ENCODE measurements around the gene PDZRN3. TPM values are rescaled to one million over a fixed set of nuclear protein-coding genes. Genes with fewer than 3 reads are reported as not detected.

PDZRN3 gene
- total RNA-seq, 1 donor from 2014 or later = 19.8 TPM

DNA sequence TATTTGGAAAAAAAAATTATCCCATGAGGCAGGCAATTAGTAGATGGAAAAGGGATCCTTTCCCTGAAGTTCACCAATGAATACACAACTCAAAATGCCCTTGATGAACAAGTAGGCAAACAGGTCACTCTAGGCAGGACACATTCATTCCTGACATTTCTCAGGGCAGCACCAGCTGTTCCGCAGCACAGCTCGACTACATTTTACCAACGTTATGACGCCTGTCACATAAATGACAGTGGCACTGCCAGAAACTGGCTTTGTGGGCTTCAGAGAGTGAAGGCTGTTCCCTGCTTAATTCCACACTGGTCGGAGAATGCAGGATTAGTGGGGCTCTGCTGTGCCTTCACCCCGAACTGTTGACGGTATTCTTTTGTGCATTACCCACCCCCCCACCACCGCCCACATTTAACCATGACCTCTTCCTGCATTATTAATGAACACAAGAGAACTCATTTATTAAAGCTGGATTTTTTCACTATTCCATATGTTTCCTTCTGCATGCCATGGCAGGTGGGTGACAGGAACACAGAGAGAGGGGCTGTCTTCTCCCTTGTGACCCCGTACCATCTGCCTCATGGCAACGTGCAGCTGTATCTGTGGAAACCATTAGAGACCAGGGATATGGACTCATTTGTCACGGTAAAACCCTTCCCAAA, 197.6 kb downstream of the PDZRN3 start:
- no peak overlapping the region for H3K4me3 Mint-ChIP-seq (ENCODE audit: unreplicated experiment)
- H3K27ac Mint-ChIP-seq (ENCODE audit: unreplicated experiment) = no peak overlapping the region
- TF ChIP-seq EZH2 (IDR thresholded peaks at IDR 0.05; ENCODE audit: insufficient read depth, low read length) = no peak
- TF ChIP-seq, protein P1, sequence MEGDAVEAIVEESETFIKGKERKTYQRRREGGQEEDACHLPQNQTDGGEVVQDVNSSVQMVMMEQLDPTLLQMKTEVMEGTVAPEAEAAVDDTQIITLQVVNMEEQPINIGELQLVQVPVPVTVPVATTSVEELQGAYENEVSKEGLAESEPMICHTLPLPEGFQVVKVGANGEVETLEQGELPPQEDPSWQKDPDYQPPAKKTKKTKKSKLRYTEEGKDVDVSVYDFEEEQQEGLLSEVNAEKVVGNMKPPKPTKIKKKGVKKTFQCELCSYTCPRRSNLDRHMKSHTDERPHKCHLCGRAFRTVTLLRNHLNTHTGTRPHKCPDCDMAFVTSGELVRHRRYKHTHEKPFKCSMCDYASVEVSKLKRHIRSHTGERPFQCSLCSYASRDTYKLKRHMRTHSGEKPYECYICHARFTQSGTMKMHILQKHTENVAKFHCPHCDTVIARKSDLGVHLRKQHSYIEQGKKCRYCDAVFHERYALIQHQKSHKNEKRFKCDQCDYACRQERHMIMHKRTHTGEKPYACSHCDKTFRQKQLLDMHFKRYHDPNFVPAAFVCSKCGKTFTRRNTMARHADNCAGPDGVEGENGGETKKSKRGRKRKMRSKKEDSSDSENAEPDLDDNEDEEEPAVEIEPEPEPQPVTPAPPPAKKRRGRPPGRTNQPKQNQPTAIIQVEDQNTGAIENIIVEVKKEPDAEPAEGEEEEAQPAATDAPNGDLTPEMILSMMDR (IDR thresholded peaks at IDR 0.05; ENCODE audit: insufficient read depth, low read depth, low read length) = no peak
- Histone ChIP-seq H3K4me2 (ENCODE audit: low read length) (no peak overlapping the region), H3K9ac (ENCODE audit: low read length) (no peak overlapping the region), H3K4me1 (ENCODE audit: insufficient read depth, low read length) (no peaks in the 10 kb centered on the region), H3K4me3 (ENCODE audit: insufficient read depth, low read depth, low read length) (no peak overlapping the region), H3K36me3 (ENCODE audit: insufficient read depth, low read length) (no peaks in the 10 kb centered on the region), H3K27me3 (ENCODE audit: insufficient read depth, low read length) (no peaks in the 10 kb centered on the region), H2AFZ (ENCODE audit: low read depth, low read length) (no peak overlapping the region), H3K9me3 (ENCODE audit: insufficient read depth, low read depth, low read length) (no peaks in the 10 kb centered on the region), H3K27ac (ENCODE audit: low read depth, low read length) (no peak overlapping the region), H3K79me2 (ENCODE audit: insufficient read depth, low read length) (no peaks in the 10 kb centered on the region), H4K20me1 (ENCODE audit: insufficient read depth, low read length) (peaks cover 9% of the 10 kb centered on the region)
- no peak for FAIRE-seq
- no peak for DNase-seq (ENCODE audit: low read depth)
- H3K9me3 Mint-ChIP-seq (ENCODE audit: unreplicated experiment) = no peaks in the 10 kb centered on the region
- peaks cover 2% of the 10 kb centered on the region for H3K4me1 Mint-ChIP-seq (ENCODE audit: low read depth, unreplicated experiment)
- H3K27me3 Mint-ChIP-seq (ENCODE audit: low read depth, unreplicated experiment) = no peaks in the 10 kb centered on the region
- no peaks in the 10 kb centered on the region for H3K36me3 Mint-ChIP-seq (ENCODE audit: low read depth, unreplicated experiment)

DNA sequence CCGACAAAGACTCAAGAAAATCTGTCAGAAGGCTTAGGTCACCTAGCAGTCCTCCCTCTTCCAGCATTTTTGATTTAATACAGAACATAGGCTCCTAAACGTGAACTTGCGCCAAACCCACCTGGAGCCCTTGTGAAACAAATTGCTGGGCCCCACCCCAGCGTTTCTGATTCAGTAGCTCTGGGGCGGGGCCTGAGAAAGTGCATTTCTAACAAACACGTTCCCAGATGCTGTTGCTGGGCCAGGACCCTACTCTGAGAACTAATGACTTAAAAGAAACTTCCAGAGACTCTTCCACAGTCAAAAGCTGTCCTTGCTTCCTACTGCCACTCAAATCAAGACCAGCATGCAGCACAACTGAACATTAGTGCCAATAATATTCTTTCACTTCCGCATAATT, 198.1 kb downstream of the PDZRN3 start:
- no peak overlapping the region for H3K9ac ChIP-seq (ENCODE audit: low read length)
- no peaks in the 10 kb centered on the region for H3K9me3 Mint-ChIP-seq (ENCODE audit: unreplicated experiment)
- no peak overlapping the region for H3K27ac Mint-ChIP-seq (ENCODE audit: unreplicated experiment)
- H3K27ac ChIP-seq (ENCODE audit: low read depth, low read length) = no peak overlapping the region
- FAIRE-seq = no peak
- no peaks in the 10 kb centered on the region for H3K27me3 Mint-ChIP-seq (ENCODE audit: low read depth, unreplicated experiment)
- H2AFZ ChIP-seq (ENCODE audit: low read depth, low read length) = no peak overlapping the region
- H3K9me3 ChIP-seq (ENCODE audit: insufficient read depth, low read depth, low read length) = no peaks in the 10 kb centered on the region
- peaks cover 7% of the 10 kb centered on the region for H4K20me1 ChIP-seq (ENCODE audit: insufficient read depth, low read length)
- H3K36me3 ChIP-seq (ENCODE audit: insufficient read depth, low read length) = no peaks in the 10 kb centered on the region
- no peak for TF ChIP-seq EZH2 (IDR thresholded peaks at IDR 0.05; ENCODE audit: insufficient read depth, low read length)
- TF ChIP-seq, protein P1 (IDR thresholded peaks at IDR 0.05; ENCODE audit: insufficient read depth, low read depth, low read length) = no peak
- DNase-seq (ENCODE audit: low read depth) = no peak
- H3K4me2 ChIP-seq (ENCODE audit: low read length) = no peak overlapping the region
- H3K4me3 Mint-ChIP-seq (ENCODE audit: unreplicated experiment) = no peak overlapping the region
- no peaks in the 10 kb centered on the region for H3K27me3 ChIP-seq (ENCODE audit: insufficient read depth, low read length)
- no peaks in the 10 kb centered on the region for H3K36me3 Mint-ChIP-seq (ENCODE audit: low read depth, unreplicated experiment)
- H3K4me1 Mint-ChIP-seq (ENCODE audit: low read depth, unreplicated experiment) = peaks cover 2% of the 10 kb centered on the region
- no peaks in the 10 kb centered on the region for H3K79me2 ChIP-seq (ENCODE audit: insufficient read depth, low read length)
- no peaks in the 10 kb centered on the region for H3K4me1 ChIP-seq (ENCODE audit: insufficient read depth, low read length)
- H3K4me3 ChIP-seq (ENCODE audit: insufficient read depth, low read depth, low read length) = no peak overlapping the region

DNA sequence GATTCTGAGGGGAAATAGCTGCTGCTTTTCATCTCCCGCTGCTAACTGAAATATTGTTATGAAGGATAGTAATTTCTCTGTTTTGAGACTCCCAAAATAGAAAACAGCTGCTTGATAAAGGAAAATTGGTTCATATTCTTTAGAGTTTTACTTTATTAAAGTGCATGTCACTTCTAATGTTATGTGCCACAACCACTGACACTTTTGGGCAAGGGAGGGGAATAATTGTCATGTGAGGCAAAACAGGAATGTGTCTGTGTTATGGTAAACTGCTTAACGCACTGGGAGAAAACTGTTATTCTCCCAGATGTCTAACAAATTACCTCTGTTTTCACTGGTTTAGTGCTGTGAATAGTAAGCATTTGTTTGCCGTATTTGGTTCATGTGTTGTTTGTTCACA, 201.6 kb downstream of the PDZRN3 start:
- no peak overlapping the region for H3K27ac Mint-ChIP-seq (ENCODE audit: unreplicated experiment)
- H3K27ac ChIP-seq (ENCODE audit: low read depth, low read length) = no peak overlapping the region
- DNase-seq (ENCODE audit: low read depth) (no peak), FAIRE-seq (no peak)
- no peaks in the 10 kb centered on the region for H3K9me3 Mint-ChIP-seq (ENCODE audit: unreplicated experiment)
- H3K9ac ChIP-seq (ENCODE audit: low read length) = no peak overlapping the region
- H3K79me2 ChIP-seq (ENCODE audit: insufficient read depth, low read length) = no peaks in the 10 kb centered on the region
- H3K36me3 ChIP-seq (ENCODE audit: insufficient read depth, low read length) = no peaks in the 10 kb centered on the region
- no peak overlapping the region for H3K4me2 ChIP-seq (ENCODE audit: low read length)
- TF ChIP-seq, protein P1 (IDR thresholded peaks at IDR 0.05; ENCODE audit: insufficient read depth, low read depth, low read length) = no peak
- no peak for TF ChIP-seq EZH2 (IDR thresholded peaks at IDR 0.05; ENCODE audit: insufficient read depth, low read length)
- no peak overlapping the region for H2AFZ ChIP-seq (ENCODE audit: low read depth, low read length)
- no peaks in the 10 kb centered on the region for H3K27me3 Mint-ChIP-seq (ENCODE audit: low read depth, unreplicated experiment)
- H3K4me3 ChIP-seq (ENCODE audit: insufficient read depth, low read depth, low read length) = no peak overlapping the region
- H3K27me3 ChIP-seq (ENCODE audit: insufficient read depth, low read length) = no peaks in the 10 kb centered on the region
- H4K20me1 ChIP-seq (ENCODE audit: insufficient read depth, low read length) = no peaks in the 10 kb centered on the region
- H3K9me3 ChIP-seq (ENCODE audit: insufficient read depth, low read depth, low read length) = no peaks in the 10 kb centered on the region
- H3K4me1 Mint-ChIP-seq (ENCODE audit: low read depth, unreplicated experiment) = peaks cover 2% of the 10 kb centered on the region
- H3K36me3 Mint-ChIP-seq (ENCODE audit: low read depth, unreplicated experiment) = no peaks in the 10 kb centered on the region
- no peaks in the 10 kb centered on the region for H3K4me1 ChIP-seq (ENCODE audit: insufficient read depth, low read length)
- no peak overlapping the region for H3K4me3 Mint-ChIP-seq (ENCODE audit: unreplicated experiment)

Measured in astrocyte (in vitro differentiated cells and primary cell).